AG04450 (cell line): ENCODE results near the gene KCNJ15. TPM values are rescaled to one million over a fixed set of nuclear protein-coding genes. Genes with fewer than 3 reads are reported as not detected.

Experiments
- CTCF ChIA-PET: fragments of 300-600, 350-600 bp; formaldehyde crosslinking; extraction: SDS; loops from one replicate; lab custom pipeline; 2022; ENCODE audit warnings: antibody characterized with exemption, inconsistent platforms; lab: Charles Lee
- POLR2A ChIA-PET: fragments of 350-600 bp; formaldehyde crosslinking; extraction: SDS; loops from one replicate; lab custom pipeline; 2021; ENCODE audit warnings: antibody characterized with exemption, inconsistent platforms; lab: Yijun Ruan, JAX
- DNase-seq: peaks from one replicate; pipeline ENCODE4 v3.0.0-alpha.2; 2011; ENCODE audit warnings: low read depth, low spot score
- H3K27ac ChIP-seq: one replicate; pipeline ENCODE4 v1.5.1; 2012; ENCODE audit warnings: low read depth, low read length, control low read depth
- H3K27me3 ChIP-seq: one replicate; pipeline ENCODE4 v1.6.0; 2012; ENCODE audit warnings: low read length; ENCODE audit not compliant: control insufficient read depth, insufficient read depth
- H3K4me3 ChIP-seq: 2 replicates; pipeline ENCODE4 v1.5.1; 2011; ENCODE audit warnings: mild to moderate bottlenecking, low read depth, low read length, control low read depth
- H3K9me3 ChIP-seq: 2 replicates; pipeline ENCODE4 v1.5.1; 2012; ENCODE audit warnings: low read length; ENCODE audit not compliant: control insufficient read depth, insufficient read depth
- polyA plus RNA-seq: library from polyadenylated mRNA; depleted of rRNA; stranded (reverse); fragments of >200 nt; gene quantifications from 2 replicates; pipeline ENCODE4 v1.2.3, GENCODE V29; 2011
- TF ChIP-seq, protein P1 (sequence below): IDR thresholded peaks from 2 replicates; pipeline ENCODE4 v1.5.1; 2011; ENCODE audit warnings: low read depth, low read length, control low read depth, inconsistent platforms

The KCNJ15 gene
- polyA plus RNA-seq, 1 experiment: 0.07 TPM

DNA sequence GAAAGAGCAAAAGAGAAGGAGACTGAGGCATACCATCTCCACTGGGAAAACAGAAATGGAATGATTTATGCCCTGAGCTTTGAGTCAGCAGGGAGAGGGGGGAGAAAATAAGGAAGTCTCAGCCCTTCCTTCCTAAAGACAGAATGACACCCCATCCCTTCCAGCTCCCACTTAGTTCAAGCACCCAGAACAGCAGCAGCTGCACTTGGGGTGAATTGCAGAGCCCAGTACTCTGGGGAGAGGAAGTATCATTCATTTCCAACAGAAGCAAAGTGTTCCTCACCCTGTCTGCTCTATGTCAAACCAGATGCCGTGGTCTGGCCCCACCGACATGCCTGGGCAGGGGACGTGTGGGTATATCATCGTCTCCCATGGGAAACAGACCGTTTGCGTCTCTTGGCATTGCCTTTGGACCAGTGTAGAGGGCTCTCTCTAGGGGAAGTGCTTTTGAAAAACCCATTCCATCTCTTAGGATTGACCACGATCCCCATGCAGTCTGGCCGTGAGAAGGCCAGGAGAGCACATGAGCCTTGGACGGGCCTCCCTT, 1.1 kb upstream of the KCNJ15 start:
- H3K4me3 ChIP-seq: no peak overlapping the region
- H3K27me3 ChIP-seq: no peaks in the 10 kb centered on the region
- no peak for DNase-seq
- TF ChIP-seq, protein P1, sequence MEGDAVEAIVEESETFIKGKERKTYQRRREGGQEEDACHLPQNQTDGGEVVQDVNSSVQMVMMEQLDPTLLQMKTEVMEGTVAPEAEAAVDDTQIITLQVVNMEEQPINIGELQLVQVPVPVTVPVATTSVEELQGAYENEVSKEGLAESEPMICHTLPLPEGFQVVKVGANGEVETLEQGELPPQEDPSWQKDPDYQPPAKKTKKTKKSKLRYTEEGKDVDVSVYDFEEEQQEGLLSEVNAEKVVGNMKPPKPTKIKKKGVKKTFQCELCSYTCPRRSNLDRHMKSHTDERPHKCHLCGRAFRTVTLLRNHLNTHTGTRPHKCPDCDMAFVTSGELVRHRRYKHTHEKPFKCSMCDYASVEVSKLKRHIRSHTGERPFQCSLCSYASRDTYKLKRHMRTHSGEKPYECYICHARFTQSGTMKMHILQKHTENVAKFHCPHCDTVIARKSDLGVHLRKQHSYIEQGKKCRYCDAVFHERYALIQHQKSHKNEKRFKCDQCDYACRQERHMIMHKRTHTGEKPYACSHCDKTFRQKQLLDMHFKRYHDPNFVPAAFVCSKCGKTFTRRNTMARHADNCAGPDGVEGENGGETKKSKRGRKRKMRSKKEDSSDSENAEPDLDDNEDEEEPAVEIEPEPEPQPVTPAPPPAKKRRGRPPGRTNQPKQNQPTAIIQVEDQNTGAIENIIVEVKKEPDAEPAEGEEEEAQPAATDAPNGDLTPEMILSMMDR: no peak
- H3K9me3 ChIP-seq: no peaks in the 10 kb centered on the region
- ChIA-PET CTCF (interaction anchor here (0.9 to 1.6 kb wide), 2 partner anchors 97 to 581 kb away, joined by 3 to 5 read pairs; no protein-coding TSS in a partner anchor), POLR2A (no interaction called here)
- H3K27ac ChIP-seq: no peak overlapping the region

DNA sequence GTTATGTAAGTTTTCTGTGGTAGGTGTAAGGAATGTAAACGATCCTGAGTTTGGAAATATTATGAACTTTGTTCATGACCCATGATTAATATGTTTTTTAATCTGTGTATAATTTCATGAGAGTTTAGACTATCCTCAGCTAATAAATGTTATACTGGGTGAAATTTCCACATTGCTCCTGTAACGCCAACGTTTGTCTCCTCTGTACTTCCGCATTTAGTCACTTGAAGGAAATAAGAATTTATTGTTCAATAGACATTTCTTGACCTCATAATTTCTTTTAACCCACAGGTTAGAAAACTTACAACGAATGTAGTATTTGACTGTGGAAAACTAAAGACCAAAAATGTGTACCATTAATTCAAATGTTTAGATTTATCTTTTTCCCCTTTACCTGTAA, 876 bp downstream of the KCNJ15 start:
- H3K27me3 ChIP-seq: no peaks in the 10 kb centered on the region
- DNase-seq: no peak
- TF ChIP-seq, protein P1: no peak
- CTCF ChIA-PET: no interaction called here
- POLR2A ChIA-PET: no interaction called here
- no peak overlapping the region for H3K27ac ChIP-seq
- no peak overlapping the region for H3K4me3 ChIP-seq
- H3K9me3 ChIP-seq: no peaks in the 10 kb centered on the region

DNA sequence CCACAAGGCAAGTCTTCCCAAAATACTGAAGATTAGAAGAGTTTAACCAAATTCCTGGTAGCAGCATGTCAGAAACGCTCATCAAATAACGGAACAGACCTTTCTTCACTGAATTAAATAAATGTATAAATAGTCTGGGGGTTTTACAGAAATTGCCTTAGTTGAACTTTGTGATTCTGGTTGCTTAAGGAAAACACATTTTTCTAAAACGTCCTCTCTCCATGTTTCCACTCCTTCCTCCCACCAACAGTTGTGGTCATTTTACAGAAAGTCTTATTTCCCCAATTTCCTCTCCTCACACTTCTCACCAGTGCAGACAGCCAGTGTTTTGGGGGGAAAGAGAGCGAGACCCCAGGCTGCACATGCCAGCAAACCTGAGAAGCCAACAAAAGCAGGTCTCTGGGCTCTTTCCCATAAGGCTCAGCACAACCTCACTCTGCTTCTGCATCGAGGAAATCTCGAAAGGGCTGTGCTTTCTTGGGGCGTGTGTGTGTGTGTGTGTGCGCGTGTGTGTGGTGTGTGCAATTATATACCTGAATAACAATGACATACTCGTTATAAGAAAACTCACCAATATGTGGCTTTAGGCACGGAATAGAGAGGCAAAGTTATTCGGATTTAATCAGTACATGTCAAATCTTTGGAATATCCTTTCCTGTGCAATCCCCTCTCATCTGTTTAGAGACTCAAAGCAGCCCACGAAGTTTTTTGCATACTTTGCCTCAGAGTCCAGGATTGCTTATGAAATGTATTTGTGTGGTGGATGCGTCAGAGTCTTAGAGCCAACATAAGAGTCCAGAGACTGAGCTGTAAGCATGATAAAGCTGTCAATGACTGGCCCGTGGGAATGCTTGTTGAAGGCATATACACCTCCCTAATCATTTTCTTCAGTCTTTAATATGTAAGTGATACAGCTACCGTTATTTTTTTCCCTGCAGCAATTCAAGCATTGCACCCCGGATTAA, 2.0 kb downstream of the KCNJ15 start:
- ChIA-PET POLR2A (no interaction called here), CTCF (interaction anchor here (0.9 to 2.0 kb wide), 2 partner anchors 40 to 94 kb away, joined by 5 to 6 read pairs; no protein-coding TSS in a partner anchor)
- Histone ChIP-seq H3K27me3 (no peaks in the 10 kb centered on the region), H3K27ac (peak overlapping the region; percentile 76), H3K4me3 (no peak overlapping the region), H3K9me3 (no peaks in the 10 kb centered on the region)
- peak; percentile 81 for DNase-seq
- TF ChIP-seq, protein P1: no peak

DNA sequence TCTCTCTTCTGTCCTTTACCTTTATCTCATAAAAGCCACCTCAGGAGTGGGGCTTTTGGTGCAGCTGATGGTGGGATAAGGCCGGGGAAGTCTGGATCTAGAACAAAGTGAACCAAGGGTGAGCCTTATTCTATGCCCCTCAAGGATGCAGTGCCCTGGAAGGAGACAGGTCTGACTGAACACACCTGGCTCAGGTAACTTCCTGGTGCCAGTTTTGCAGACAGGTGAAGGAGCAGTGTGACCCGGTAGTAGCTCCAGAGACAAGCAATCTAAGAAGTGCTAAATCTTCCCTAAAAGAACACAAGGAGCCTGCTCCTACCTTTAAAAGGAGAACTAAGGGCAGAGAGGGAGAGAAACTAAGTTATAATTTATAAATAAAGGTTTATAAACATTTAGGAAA, 2.9 kb downstream of the KCNJ15 start:
- TF ChIP-seq, protein P1: no peak
- Histone ChIP-seq H3K27ac (no peak overlapping the region), H3K4me3 (no peak overlapping the region), H3K9me3 (no peaks in the 10 kb centered on the region), H3K27me3 (no peaks in the 10 kb centered on the region)
- ChIA-PET CTCF (interaction anchor here (0.9 to 2.0 kb wide), 2 partner anchors 41 to 93 kb away, joined by 5 to 6 read pairs; no protein-coding TSS in a partner anchor), POLR2A (no interaction called here)
- no peak for DNase-seq
